GM18861 (cell line): ENCODE data around the gene NR2E1.

Source experiments
- ATAC-seq: cut with Tn5 transposase; IDR thresholded peaks from one replicate; pipeline ENCODE4 v1.9.1; 2021; ENCODE audit not compliant: unreplicated experiment

Gene NR2E1

GRCh38 chr6:108152446-108152845 is 13.4 kb upstream of the NR2E1 start:
- ATAC-seq = no peak

- ATAC-seq = no peak
These were observed 9.5 kb upstream of the NR2E1 start for GRCh38 chr6:108156180-108156937.

- no peak for ATAC-seq
These were observed 8.9 kb upstream of the NR2E1 start for GRCh38 chr6:108156938-108157233.

- ATAC-seq = no peak
These were observed 8.4 kb upstream of the NR2E1 start for GRCh38 chr6:108157234-108157980.

- ATAC-seq = no peak
These were observed 7.8 kb upstream of the NR2E1 start for GRCh38 chr6:108157981-108158525.

- no peak for ATAC-seq
These were observed 5.8 kb upstream of the NR2E1 start for GRCh38 chr6:108159981-108160380.

GRCh38 chr6:108161724-108162282 is 4.0 kb upstream of the NR2E1 start:
- ATAC-seq = no peak

GRCh38 chr6:108163267-108163643 is 2.6 kb upstream of the NR2E1 start:
- ATAC-seq = no peak

- no peak for ATAC-seq
These were observed 1.9 kb upstream of the NR2E1 start for GRCh38 chr6:108163644-108164542.

- no peak for ATAC-seq
These were observed 1.3 kb upstream of the NR2E1 start for GRCh38 chr6:108164543-108164814.

GRCh38 chr6:108164815-108165706 is 761 bp upstream of the NR2E1 start:
- no peak for ATAC-seq

GRCh38 chr6:108166664-108167448 is 1.0 kb downstream of the NR2E1 start:
- ATAC-seq = no peak

- ATAC-seq = no peak
These were observed 1.7 kb downstream of the NR2E1 start for GRCh38 chr6:108167449-108168089.

GRCh38 chr6:108168090-108168463 is 2.3 kb downstream of the NR2E1 start:
- no peak for ATAC-seq

GRCh38 chr6:108168501-108169463 is 3.0 kb downstream of the NR2E1 start:
- no peak for ATAC-seq

GRCh38 chr6:108169464-108170331 is 3.9 kb downstream of the NR2E1 start:
- ATAC-seq = no peak
